Lower leg skin (tissue), 4 donors: ENCODE measurements around the gene METTL24. TPM values are rescaled to one million over a fixed set of nuclear protein-coding genes. Genes with fewer than 3 reads are reported as not detected.
"Not testable (repeated sequence)": the region's sequence is repeated elsewhere in the genome, so short reads cannot be mapped to it uniquely, and the experiment has no call there.

Experiments used
- DNase-seq, 2 donors: peaks; one replicate each; pipeline ENCODE4 v3.0.0-alpha.2; 2019; ENCODE audit warnings: low spot score in 2 of 2
- H3K4me3 ChIP-seq: fragments of 200-600 bp; sonication (generic); 2 replicates; pipeline ENCODE4 v1.5.1; 2017; ENCODE audit warnings: mild to moderate bottlenecking, low read depth; ENCODE audit not compliant: poor library complexity, severe bottlenecking
- POLR2A ChIP-seq, 2 donors: fragments of 450-650 bp; IDR thresholded peaks; one replicate each; pipeline ENCODE4 v1.6.1; 2016 to 2017; ENCODE audit warnings: antibody characterized with exemption in 2 of 2, mild to moderate bottlenecking in 1 of 2, moderate library complexity in 1 of 2
- WGBS, 2 donors: methylation state at CpG; one replicate each; pipeline ENCODE4 v1.1.5; 2018; 5-methylcytosine and 5-hydroxymethylcytosine counted together
- intact Hi-C: fragments of 100-400 bp; cut with DNase I; formaldehyde crosslinking; loops from one replicate; pipeline ENCODE4 v1.15.0; 2023; ENCODE audit warnings: low total_unique reads
- total RNA-seq, 4 donors: library from RNA; depleted of rRNA; stranded (reverse); fragments of >200 nt; gene quantifications; one replicate each; pipeline ENCODE4 v1.1.0, GENCODE V29; 2016
- TF ChIP-seq, protein P1 (sequence below), 3 donors: fragments of 450-650 bp; IDR thresholded peaks; one replicate each; pipeline ENCODE4 v1.5.1; 2016; ENCODE audit warnings: antibody characterized with exemption in 3 of 3, mild to moderate bottlenecking in 3 of 3, moderate library complexity in 2 of 3

METTL24 gene
- total RNA-seq, 4 donors from 2014 or later: 0.22 to 2.5 (median 1.8) TPM; not detected in 1

GRCh38 chr6:110282412-110282811 lies 75.7 kb downstream of the METTL24 start:
- intact Hi-C loops: no loop called here
- 65 to 73% methylated on average over 1 of the region's 1 CpG for WGBS, 2 donors
- no peak for DNase-seq
- H3K4me3 ChIP-seq: no peak overlapping the region
- TF ChIP-seq, protein P1, sequence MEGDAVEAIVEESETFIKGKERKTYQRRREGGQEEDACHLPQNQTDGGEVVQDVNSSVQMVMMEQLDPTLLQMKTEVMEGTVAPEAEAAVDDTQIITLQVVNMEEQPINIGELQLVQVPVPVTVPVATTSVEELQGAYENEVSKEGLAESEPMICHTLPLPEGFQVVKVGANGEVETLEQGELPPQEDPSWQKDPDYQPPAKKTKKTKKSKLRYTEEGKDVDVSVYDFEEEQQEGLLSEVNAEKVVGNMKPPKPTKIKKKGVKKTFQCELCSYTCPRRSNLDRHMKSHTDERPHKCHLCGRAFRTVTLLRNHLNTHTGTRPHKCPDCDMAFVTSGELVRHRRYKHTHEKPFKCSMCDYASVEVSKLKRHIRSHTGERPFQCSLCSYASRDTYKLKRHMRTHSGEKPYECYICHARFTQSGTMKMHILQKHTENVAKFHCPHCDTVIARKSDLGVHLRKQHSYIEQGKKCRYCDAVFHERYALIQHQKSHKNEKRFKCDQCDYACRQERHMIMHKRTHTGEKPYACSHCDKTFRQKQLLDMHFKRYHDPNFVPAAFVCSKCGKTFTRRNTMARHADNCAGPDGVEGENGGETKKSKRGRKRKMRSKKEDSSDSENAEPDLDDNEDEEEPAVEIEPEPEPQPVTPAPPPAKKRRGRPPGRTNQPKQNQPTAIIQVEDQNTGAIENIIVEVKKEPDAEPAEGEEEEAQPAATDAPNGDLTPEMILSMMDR (IDR thresholded peaks at IDR 0.05): no peak
- no peak for TF ChIP-seq POLR2A (IDR thresholded peaks at IDR 0.05)

DNA sequence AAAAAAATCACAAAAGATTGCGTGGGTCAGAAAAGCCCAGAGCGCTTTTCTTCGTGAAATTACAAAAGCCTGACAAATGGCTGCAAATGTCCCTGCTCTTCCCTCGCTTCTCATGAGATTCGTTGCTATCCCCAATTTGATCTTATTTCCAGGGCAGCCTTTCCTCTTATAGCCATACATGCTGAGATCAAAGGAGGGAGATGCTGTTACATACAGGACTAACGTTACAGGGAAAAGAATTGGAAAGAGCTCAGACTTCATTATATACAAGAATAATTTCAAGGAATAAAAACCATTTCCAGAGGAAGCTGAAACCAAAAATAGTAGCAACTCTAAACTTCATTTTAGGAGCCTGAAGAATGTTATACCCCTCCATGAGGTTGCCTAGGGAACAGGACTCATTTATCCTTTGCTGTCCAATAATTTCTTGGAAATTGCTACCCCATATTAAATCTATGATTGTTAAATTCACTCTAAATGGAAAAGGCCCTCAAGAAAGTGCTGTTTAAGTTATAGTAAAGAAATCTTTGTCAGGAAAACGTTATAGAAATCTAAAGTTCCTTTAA lies 81.0 kb downstream of the METTL24 start:
- H3K4me3 ChIP-seq: no peak overlapping the region
- no peak for TF ChIP-seq POLR2A (IDR thresholded peaks at IDR 0.05)
- 65 to 68% methylated on average over 7 of the region's 7 CpGs for WGBS, 2 donors
- no peak for DNase-seq
- intact Hi-C loops: no loop called here

- H3K4me3 ChIP-seq, intact Hi-C loops, DNase-seq: not testable (repeated sequence)
These were observed 85.4 kb downstream of the METTL24 start for GRCh38 chr6:110272781-110273180.

GRCh38 chr6:110271732-110272022 lies 86.5 kb downstream of the METTL24 start:
- TF ChIP-seq, protein P1 (IDR thresholded peaks at IDR 0.05): no peak
- TF ChIP-seq POLR2A (IDR thresholded peaks at IDR 0.05): no peak
- DNase-seq: no peak
- WGBS, 2 donors: 94 to 95% methylated on average over 1 of the region's 1 CpG
- no peak overlapping the region for H3K4me3 ChIP-seq
- intact Hi-C loops: no loop called here

DNA sequence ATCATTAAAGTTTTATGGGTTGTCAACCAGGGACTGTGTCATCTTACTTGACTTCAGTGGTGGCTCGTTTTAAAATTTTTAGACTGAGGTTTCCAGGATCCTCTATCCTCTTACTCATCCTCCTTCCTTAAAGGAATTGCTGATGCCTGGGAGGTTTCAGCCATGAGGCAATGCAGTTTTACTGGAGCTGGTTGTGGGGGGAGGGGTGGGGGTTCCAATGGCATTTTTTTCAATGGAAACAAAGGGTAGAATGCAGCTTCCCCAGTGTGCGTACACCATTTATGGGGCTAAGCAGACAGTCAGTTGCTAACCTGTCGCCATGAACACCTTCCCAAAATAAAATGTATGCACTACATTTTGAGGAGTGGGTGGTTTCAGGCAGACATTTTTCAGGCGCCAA lies 88.0 kb downstream of the METTL24 start:
- intact Hi-C loops: no loop called here
- no peak for DNase-seq
- 65 to 74% methylated on average over 4 of the region's 4 CpGs for WGBS, 2 donors
- H3K4me3 ChIP-seq: no peak overlapping the region
- TF ChIP-seq, protein P1 (IDR thresholded peaks at IDR 0.05): no peak
- no peak for TF ChIP-seq POLR2A (IDR thresholded peaks at IDR 0.05)

DNA sequence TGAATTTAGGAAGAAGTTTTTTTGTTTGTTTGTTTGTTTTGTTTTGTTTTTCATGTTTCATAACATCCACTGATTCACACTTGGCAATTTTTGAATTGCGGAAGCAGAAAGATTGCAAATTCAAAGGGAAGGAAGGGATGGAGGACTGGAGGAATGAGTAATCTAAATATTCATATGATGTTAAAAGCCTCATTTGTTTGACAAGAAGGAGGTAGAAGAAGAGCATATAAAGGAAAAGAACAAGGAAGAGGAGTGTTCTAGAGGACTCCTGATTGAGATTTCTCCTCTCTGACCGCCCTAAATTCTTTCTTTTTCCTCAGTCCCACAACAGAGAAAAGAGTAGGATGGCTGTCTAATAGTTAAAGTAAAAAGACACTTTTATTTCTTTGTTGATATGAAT lies 88.5 kb downstream of the METTL24 start:
- H3K4me3 ChIP-seq: no peak overlapping the region
- WGBS, 2 donors: 79 to 82% methylated on average over 2 of the region's 2 CpGs
- intact Hi-C loops: no loop called here
- DNase-seq: no peak
- no peak for TF ChIP-seq POLR2A (IDR thresholded peaks at IDR 0.05)
- TF ChIP-seq, protein P1 (IDR thresholded peaks at IDR 0.05): no peak

DNA sequence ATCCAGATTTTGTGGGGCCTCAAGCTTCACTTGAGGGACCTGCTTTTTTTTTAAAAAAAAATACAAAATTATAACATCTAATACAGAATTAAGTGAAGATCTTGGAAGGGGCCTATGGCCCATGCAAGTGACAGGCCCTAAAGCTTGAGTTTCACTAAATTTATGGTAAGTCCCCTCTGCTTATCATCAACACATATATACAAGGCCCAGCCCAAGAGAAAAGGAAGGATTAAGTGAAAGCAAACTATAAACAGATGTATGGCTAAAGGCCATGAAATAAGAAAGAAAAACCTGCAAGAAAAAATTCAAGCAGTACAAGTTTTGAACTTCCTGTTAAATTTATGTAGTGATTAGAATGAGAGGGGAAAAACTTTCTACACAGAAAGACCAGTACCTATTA lies 91.2 kb downstream of the METTL24 start:
- no peak overlapping the region for H3K4me3 ChIP-seq
- TF ChIP-seq, protein P1 (IDR thresholded peaks at IDR 0.05): no peak
- no peak for TF ChIP-seq POLR2A (IDR thresholded peaks at IDR 0.05)
- no peak for DNase-seq
- intact Hi-C loops: no loop called here
